A549 (cell line): ENCODE measurements around the gene ARHGEF3. TPM values are rescaled to one million over a fixed set of nuclear protein-coding genes. Genes with fewer than 3 reads are reported as not detected.

Experiments used
- BCL3 ChIP-seq: fragments of >200 bp; sonication (Bioruptor Twin); formaldehyde crosslinking; IDR thresholded peaks from 3 replicates; pipeline ENCODE4 v1.6.1; 2016
- CBX2 ChIP-seq: fragments of 200-600 bp; sonication (generic); IDR thresholded peaks from 2 replicates; pipeline ENCODE4 v1.6.1; 2016; ENCODE audit warnings: low read depth, mild to moderate bottlenecking, borderline replicate concordance
- CBX8 ChIP-seq: fragments of 200-600 bp; sonication (generic); IDR thresholded peaks from 2 replicates; pipeline ENCODE4 v1.6.1; 2016
- CEBPB ChIP-seq, 2 experiments: fragments of >200 bp in 1 of 2; sonication (Bioruptor Twin) in 1 of 2; formaldehyde crosslinking in 1 of 2; IDR thresholded peaks; 2 replicates each; pipeline ENCODE4 v1.6.1; 2012 to 2016
- EP300 ChIP-seq, 2 experiments: fragments of >200 bp; sonication (Bioruptor Twin); formaldehyde crosslinking; IDR thresholded peaks; 2 replicates in 1 of 2; 3 replicates in 1 of 2; pipeline ENCODE4 v1.6.1; 2016 to 2017
- ESRRA ChIP-seq: fragments of 150-350 bp; IDR thresholded peaks from 2 replicates; pipeline ENCODE4 v1.6.1; 2014; ENCODE audit warnings: mild to moderate bottlenecking, low read length, borderline replicate concordance
- GATA3 ChIP-seq: IDR thresholded peaks from 2 replicates; pipeline ENCODE4 v1.6.1; 2012; ENCODE audit warnings: borderline replicate concordance
- HDAC2 ChIP-seq: fragments of 200-600 bp; sonication (generic); IDR thresholded peaks from 2 replicates; pipeline ENCODE4 v1.6.1; 2016
- HES2 ChIP-seq: fragments of >200 bp; sonication (Bioruptor Twin); formaldehyde crosslinking; IDR thresholded peaks from 2 replicates; pipeline ENCODE4 v1.6.1; 2016
- HEYL ChIP-seq: fragments of 250-450 bp; sonication (Bioruptor Pico); IDR thresholded peaks from 2 replicates; pipeline ENCODE4 v1.8.0; 2021; ENCODE audit warnings: mild to moderate bottlenecking, moderate library complexity
- HMGXB4 ChIP-seq: fragments of 250-450 bp; sonication (Bioruptor Pico); IDR thresholded peaks from 2 replicates; pipeline ENCODE4 v1.5.0; 2021; ENCODE audit warnings: mild to moderate bottlenecking, moderate library complexity, borderline replicate concordance
- HOXA7 ChIP-seq: fragments of 250-450 bp; sonication (Bioruptor Pico); IDR thresholded peaks from 2 replicates; pipeline ENCODE4 v1.5.0; 2020; ENCODE audit warnings: mild to moderate bottlenecking, moderate library complexity
- HOXB13 ChIP-seq: fragments of 250-450 bp; sonication (Bioruptor Pico); IDR thresholded peaks from 2 replicates; pipeline ENCODE4 v1.5.0; 2020; ENCODE audit warnings: low read depth, mild to moderate bottlenecking, moderate library complexity
- JUN ChIP-seq, 2 experiments: fragments of >200 bp; sonication (Bioruptor Twin); formaldehyde crosslinking; IDR thresholded peaks; 2 replicates in 1 of 2; 3 replicates in 1 of 2; pipeline ENCODE4 v1.6.1; 2016 to 2017
- JUNB ChIP-seq: fragments of >200 bp; sonication (Bioruptor Twin); formaldehyde crosslinking; IDR thresholded peaks from 2 replicates; pipeline ENCODE4 v1.6.1; 2016
- MAFK ChIP-seq: fragments of 450-650 bp; IDR thresholded peaks from 2 replicates; pipeline ENCODE4 v1.6.1; 2014; ENCODE audit not compliant: partially characterized antibody
- MAX ChIP-seq: IDR thresholded peaks from 2 replicates; pipeline ENCODE4 v1.6.1; 2012
- MYC ChIP-seq: IDR thresholded peaks from 2 replicates; pipeline ENCODE4 v1.6.1; 2012; ENCODE audit warnings: mild to moderate bottlenecking, inconsistent platforms, low read length, improper control_type of control experiment, borderline replicate concordance
- NPAS2 ChIP-seq: fragments of 250-450 bp; sonication (Bioruptor Pico); IDR thresholded peaks from 2 replicates; pipeline ENCODE4 v1.8.0; 2022; ENCODE audit warnings: mild to moderate bottlenecking, moderate library complexity, borderline replicate concordance
- PHF8 ChIP-seq: fragments of 200-600 bp; sonication (generic); IDR thresholded peaks from 2 replicates; pipeline ENCODE4 v1.6.1; 2016; ENCODE audit warnings: low read depth, mild to moderate bottlenecking, antibody characterized with exemption, moderate library complexity, borderline replicate concordance
- REST ChIP-seq: fragments of 200-600 bp; sonication (generic); IDR thresholded peaks from 2 replicates; pipeline ENCODE4 v1.6.1; 2016; ENCODE audit warnings: antibody characterized with exemption, mild to moderate bottlenecking, moderate library complexity
- RFX5 ChIP-seq: fragments of 450-650 bp; IDR thresholded peaks from 2 replicates; pipeline ENCODE4 v1.7.1; 2014; ENCODE audit warnings: antibody characterized with exemption, mild to moderate bottlenecking, moderate library complexity
- RNF2 ChIP-seq: fragments of 200-600 bp; sonication (generic); IDR thresholded peaks from 2 replicates; pipeline ENCODE4 v1.6.1; 2016; ENCODE audit warnings: low read depth, mild to moderate bottlenecking, antibody characterized with exemption, moderate library complexity, borderline replicate concordance
- TP53 ChIP-seq: fragments of 250-450 bp; sonication (Bioruptor Pico); IDR thresholded peaks from 2 replicates; pipeline ENCODE4 v1.5.0; 2021; ENCODE audit warnings: mild to moderate bottlenecking, moderate library complexity
- ZC3H11A ChIP-seq: fragments of 450-650 bp; IDR thresholded peaks from 2 replicates; pipeline ENCODE4 v1.6.1; 2014; ENCODE audit warnings: antibody characterized with exemption, mild to moderate bottlenecking
- polyA plus RNA-seq, 4 experiments: library from polyadenylated mRNA; depleted of rRNA in 3 of 4; stranded (reverse); fragments of >200 nt; fragmentation: RNase III in 1 of 4; extraction: RNeasy Plus Mini Kit Qiagen cat#74134 plus additional on column Dnase treatment in 1 of 4; gene quantifications; 2 replicates in 3 of 4; 3 replicates in 1 of 4; pipeline ENCODE4 v1.2.3, GENCODE V29; 2011 to 2017
- TF ChIP-seq, protein P1 (sequence below): fragments of >200 bp; sonication (Bioruptor Twin); formaldehyde crosslinking; IDR thresholded peaks from 3 replicates; pipeline ENCODE4 v1.5.1; 2016
- TF ChIP-seq, protein P2 (sequence below): fragments of 150-350 bp; IDR thresholded peaks from 2 replicates; pipeline ENCODE4 v1.6.1; 2014; ENCODE audit warnings: low read depth, mild to moderate bottlenecking, low read length
- TF ChIP-seq, protein P3 (sequence below): fragments of 250-450 bp; sonication (Bioruptor Pico); IDR thresholded peaks from 2 replicates; pipeline ENCODE4 v1.5.0; 2020; ENCODE audit warnings: low read depth, mild to moderate bottlenecking, moderate library complexity
- TF ChIP-seq, protein P4 (sequence below): IDR thresholded peaks from 2 replicates; pipeline ENCODE4 v1.6.1; 2012

ARHGEF3 gene
- polyA plus RNA-seq, 2 of the 4 experiments (the other 2 are of a cell fraction), result 7.3 to 10.6 TPM

GRCh38 chr3:56691165-56692000 is 110.4 kb downstream of the ARHGEF3 start (continued):
- TF ChIP-seq RFX5, result no peak
- no peak for TF ChIP-seq MAFK
- TF ChIP-seq HES2, result no peak
- TF ChIP-seq, protein P1, sequence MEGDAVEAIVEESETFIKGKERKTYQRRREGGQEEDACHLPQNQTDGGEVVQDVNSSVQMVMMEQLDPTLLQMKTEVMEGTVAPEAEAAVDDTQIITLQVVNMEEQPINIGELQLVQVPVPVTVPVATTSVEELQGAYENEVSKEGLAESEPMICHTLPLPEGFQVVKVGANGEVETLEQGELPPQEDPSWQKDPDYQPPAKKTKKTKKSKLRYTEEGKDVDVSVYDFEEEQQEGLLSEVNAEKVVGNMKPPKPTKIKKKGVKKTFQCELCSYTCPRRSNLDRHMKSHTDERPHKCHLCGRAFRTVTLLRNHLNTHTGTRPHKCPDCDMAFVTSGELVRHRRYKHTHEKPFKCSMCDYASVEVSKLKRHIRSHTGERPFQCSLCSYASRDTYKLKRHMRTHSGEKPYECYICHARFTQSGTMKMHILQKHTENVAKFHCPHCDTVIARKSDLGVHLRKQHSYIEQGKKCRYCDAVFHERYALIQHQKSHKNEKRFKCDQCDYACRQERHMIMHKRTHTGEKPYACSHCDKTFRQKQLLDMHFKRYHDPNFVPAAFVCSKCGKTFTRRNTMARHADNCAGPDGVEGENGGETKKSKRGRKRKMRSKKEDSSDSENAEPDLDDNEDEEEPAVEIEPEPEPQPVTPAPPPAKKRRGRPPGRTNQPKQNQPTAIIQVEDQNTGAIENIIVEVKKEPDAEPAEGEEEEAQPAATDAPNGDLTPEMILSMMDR, result no peak
- no peak for TF ChIP-seq ZC3H11A
- TF ChIP-seq RNF2, result no peak
- TF ChIP-seq JUNB, result peak; percentile 39; the same call in 1 of the 2 replicates
- no peak for TF ChIP-seq HOXB13 (CRISPR knock-in tag)
- TF ChIP-seq MAX, result peak; percentile 67
- no peak for TF ChIP-seq HDAC2
- no peak for TF ChIP-seq CBX2
- TF ChIP-seq PHF8, result no peak
- no peak for TF ChIP-seq JUN (IDR thresholded peaks at IDR 0.05)
- TF ChIP-seq, protein P2, sequence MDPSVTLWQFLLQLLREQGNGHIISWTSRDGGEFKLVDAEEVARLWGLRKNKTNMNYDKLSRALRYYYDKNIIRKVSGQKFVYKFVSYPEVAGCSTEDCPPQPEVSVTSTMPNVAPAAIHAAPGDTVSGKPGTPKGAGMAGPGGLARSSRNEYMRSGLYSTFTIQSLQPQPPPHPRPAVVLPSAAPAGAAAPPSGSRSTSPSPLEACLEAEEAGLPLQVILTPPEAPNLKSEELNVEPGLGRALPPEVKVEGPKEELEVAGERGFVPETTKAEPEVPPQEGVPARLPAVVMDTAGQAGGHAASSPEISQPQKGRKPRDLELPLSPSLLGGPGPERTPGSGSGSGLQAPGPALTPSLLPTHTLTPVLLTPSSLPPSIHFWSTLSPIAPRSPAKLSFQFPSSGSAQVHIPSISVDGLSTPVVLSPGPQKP, result no peak
- TF ChIP-seq CEBPB (IDR thresholded peaks at IDR 0.05), result peak; percentile 77 to 91
- no peak for TF ChIP-seq HOXA7 (CRISPR knock-in tag)
- no peak for TF ChIP-seq HMGXB4
- no peak for TF ChIP-seq HEYL
- no peak for TF ChIP-seq BCL3
- TF ChIP-seq, protein P3, sequence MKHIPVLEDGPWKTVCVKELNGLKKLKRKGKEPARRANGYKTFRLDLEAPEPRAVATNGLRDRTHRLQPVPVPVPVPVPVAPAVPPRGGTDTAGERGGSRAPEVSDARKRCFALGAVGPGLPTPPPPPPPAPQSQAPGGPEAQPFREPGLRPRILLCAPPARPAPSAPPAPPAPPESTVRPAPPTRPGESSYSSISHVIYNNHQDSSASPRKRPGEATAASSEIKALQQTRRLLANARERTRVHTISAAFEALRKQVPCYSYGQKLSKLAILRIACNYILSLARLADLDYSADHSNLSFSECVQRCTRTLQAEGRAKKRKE (CRISPR knock-in tag), result no peak
- TF ChIP-seq REST, result no peak
- no peak for TF ChIP-seq TP53 (CRISPR knock-in tag)
- TF ChIP-seq EP300 (IDR thresholded peaks at IDR 0.05), result no peak
- no peak for TF ChIP-seq GATA3
- TF ChIP-seq CBX8, result no peak
- TF ChIP-seq ESRRA, result no peak
- TF ChIP-seq MYC, result no peak
- TF ChIP-seq NPAS2 (CRISPR knock-in tag), result no peak
- TF ChIP-seq, protein P4, sequence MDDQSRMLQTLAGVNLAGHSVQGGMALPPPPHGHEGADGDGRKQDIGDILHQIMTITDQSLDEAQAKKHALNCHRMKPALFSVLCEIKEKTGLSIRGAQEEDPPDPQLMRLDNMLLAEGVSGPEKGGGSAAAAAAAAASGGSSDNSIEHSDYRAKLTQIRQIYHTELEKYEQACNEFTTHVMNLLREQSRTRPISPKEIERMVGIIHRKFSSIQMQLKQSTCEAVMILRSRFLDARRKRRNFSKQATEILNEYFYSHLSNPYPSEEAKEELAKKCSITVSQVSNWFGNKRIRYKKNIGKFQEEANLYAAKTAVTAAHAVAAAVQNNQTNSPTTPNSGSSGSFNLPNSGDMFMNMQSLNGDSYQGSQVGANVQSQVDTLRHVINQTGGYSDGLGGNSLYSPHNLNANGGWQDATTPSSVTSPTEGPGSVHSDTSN, result no peak
